Activated naive CD4-positive, alpha-beta T cell treated with anti-CD3 and anti-CD28 coated beads for 36 hours (primary cell): ENCODE data around the gene TXNDC15. TPM values are rescaled to one million over a fixed set of nuclear protein-coding genes. Genes with fewer than 3 reads are reported as not detected.
"Not testable (repeated sequence)": the region's sequence is repeated elsewhere in the genome, so short reads cannot be mapped to it uniquely, and the experiment has no call there.

Experiments used
- CTCF ChIA-PET: fragments of 350-600 bp; sonication (Branson Sonifier 250); formaldehyde crosslinking; loops from one replicate; lab custom pipeline; 2021; ENCODE audit warnings: antibody characterized with exemption; lab: Charles Lee
- DNase-seq: peaks from one replicate; pipeline ENCODE4 v3.0.0-alpha.2; 2020
- H3K27ac Mint-ChIP-seq: one replicate; pipeline ENCODE4 v1.8.0; 2021; ENCODE audit warnings: mild to moderate bottlenecking, mixed read lengths
- H3K27me3 Mint-ChIP-seq: one replicate; pipeline ENCODE4 v1.8.0; 2021; ENCODE audit warnings: low read depth, mixed read lengths
- H3K36me3 Mint-ChIP-seq: one replicate; pipeline ENCODE4 v1.8.0; 2021; ENCODE audit warnings: low read depth, mixed read lengths
- H3K4me1 Mint-ChIP-seq: one replicate; pipeline ENCODE4 v1.8.0; 2021; ENCODE audit warnings: low read depth, mixed read lengths
- H3K4me3 Mint-ChIP-seq: one replicate; pipeline ENCODE4 v1.8.0; 2021; ENCODE audit warnings: mild to moderate bottlenecking, moderate library complexity, mixed read lengths
- H3K9me3 Mint-ChIP-seq: one replicate; pipeline ENCODE4 v1.8.0; 2021; ENCODE audit warnings: mixed read lengths
- intact Hi-C: fragments of 100-400 bp; cut with micrococcal nuclease; formaldehyde crosslinking; loops from one replicate; pipeline ENCODE4 v1.15.1; 2023
- total RNA-seq, 2 experiments: library from RNA; stranded (reverse); gene quantifications; one replicate each; pipeline ENCODE4 v1.2.3, GENCODE V29; 2021

TXNDC15 gene
- total RNA-seq, result 10 to 100 TPM; 19.8 to 20.9 TPM

DNA sequence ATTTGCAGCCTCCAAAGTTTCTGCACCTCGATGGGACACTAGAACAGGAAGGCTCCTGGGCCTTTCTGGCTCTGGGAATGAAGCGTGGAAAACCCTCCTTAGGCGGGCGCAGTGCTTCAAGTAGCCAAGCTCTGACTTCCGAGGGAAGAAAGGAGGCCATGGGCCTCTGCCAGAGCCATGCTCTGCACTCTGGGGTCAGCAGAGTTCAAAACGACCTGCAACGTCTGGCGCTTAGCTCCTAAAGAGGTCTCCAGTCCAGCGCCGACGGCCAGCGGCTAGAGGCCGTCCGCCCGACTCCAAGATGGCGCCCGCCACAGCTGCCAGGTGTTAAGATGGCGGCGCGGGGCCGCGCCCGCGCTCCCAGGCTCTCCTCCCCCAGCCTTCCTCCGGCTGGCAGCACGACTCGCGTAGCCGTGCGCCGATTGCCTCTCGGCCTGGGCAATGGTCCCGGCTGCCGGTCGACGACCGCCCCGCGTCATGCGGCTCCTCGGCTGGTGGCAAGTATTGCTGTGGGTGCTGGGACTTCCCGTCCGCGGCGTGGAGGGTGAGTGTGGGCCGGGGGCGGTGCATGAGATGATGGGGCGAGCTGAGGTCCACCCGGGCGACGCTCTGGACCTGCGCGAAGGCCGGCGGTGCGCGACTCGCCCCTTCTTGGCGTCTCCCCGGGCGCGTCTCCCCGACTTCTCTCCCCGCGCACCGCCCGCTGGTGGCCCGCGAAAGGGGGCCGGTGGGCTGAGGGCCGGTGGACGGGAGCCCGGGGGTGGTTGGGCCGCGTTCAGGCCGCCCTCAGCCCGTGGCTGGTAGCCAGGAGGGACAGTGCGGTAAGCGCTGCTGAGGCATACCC lies at the start of gene TXNDC15:
Gene TXNDC15 (plus strand): TSS at position 385 of the 844 bp plus-strand sequence. CDS start 57 bp downstream, at position 442.
- Mint-ChIP-seq H3K27ac (peak within 1 kb of the TSS; percentile 92), H3K36me3 (peaks cover 3% of the 10 kb centered on the region), H3K4me3 (peak within 1 kb of the TSS; percentile 89), H3K4me1 (peaks cover 30% of the 10 kb centered on the region), H3K9me3 (no peaks in the 10 kb centered on the region), H3K27me3 (no peaks in the 10 kb centered on the region)
- intact Hi-C loops, result loop anchor here (1.0 to 2.0 kb wide), 5 partner anchors 29 to 647 kb away; partner anchors contain the start of genes C5orf24, CAMLG, DDX46 and PPP2CA
- DNase-seq, result peak; percentile 84
- CTCF ChIA-PET, result interaction anchor here (0.6 to 3.2 kb wide), 4 partner anchors 19 to 124 kb away, joined by 3 to 16 read pairs (median 4); partner anchors contain the start of gene PCBD2

GRCh38 chr5:134824681-134825080 lies 49.5 kb upstream of the TXNDC15 start:
- no peak overlapping the region for H3K27ac Mint-ChIP-seq
- H3K4me3 Mint-ChIP-seq, result no peak overlapping the region
- H3K27me3 Mint-ChIP-seq, result no peaks in the 10 kb centered on the region
- H3K4me1 Mint-ChIP-seq, result no peaks in the 10 kb centered on the region
- intact Hi-C loops, result no loop called here
- peaks cover 13% of the 10 kb centered on the region for H3K36me3 Mint-ChIP-seq
- CTCF ChIA-PET, result interaction anchor here (0.6 to 1.2 kb wide), 2 partner anchors 22 to 68 kb away, joined by 3 to 4 read pairs; no protein-coding TSS in a partner anchor
- H3K9me3 Mint-ChIP-seq, result no peaks in the 10 kb centered on the region
- no peak for DNase-seq

DNA sequence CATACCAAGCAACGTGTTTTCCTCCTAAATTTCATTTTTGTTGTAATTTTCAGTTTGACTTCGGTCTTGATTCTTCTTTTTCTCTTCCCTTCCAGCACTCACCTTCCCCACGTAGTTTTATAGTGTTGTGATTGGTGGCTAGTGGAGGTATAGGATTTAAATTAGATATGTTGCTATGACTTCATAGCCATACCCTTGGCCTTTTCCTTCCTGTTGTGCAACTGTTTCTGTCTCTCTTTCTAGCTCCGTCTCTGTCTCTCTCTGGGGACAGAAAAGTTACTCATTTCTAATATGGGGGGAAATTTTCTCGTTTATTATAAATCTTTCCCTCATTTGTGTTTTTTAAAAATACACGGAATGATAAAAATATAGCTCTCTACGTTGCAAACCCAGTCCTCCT lies 49.0 kb upstream of the TXNDC15 start:
- no peak for DNase-seq
- Mint-ChIP-seq H3K36me3 (peaks cover 12% of the 10 kb centered on the region), H3K4me3 (no peak overlapping the region), H3K4me1 (no peaks in the 10 kb centered on the region), H3K9me3 (no peaks in the 10 kb centered on the region), H3K27ac (no peak overlapping the region), H3K27me3 (no peaks in the 10 kb centered on the region)
- CTCF ChIA-PET, result no interaction called here
- intact Hi-C loops, result no loop called here

DNA sequence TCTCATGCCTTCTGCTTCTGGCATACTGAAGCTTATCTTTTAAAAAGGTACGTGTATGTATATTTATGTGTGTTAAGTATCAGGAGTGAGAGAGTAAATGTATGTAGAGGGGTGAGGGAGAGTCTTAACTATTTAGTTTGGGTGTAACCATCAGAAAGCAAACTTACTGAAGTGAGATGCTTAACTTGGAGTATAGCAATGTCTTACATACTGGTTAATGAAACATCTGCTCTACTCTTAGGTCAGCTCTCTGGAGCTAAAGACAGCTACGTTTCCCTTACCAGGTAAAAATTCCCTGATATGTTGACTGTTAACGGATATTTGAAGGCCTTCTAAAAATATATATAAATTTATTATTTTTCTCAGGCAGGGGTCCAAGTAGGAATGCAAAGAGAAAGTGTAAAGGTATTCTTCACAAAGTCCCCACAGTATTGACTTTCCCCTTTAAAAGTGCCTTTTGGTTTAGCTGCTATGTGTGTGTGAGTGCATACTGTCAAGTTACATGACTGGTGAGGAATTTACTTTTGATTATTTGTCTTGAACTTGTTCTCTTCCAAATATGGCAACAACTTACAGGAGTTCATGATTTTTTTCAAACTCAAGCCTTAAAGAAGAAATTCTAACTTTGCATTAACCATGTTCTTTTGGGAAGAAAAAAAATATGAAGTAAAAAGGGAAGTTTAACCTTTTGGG lies 40.7 kb upstream of the TXNDC15 start:
- Mint-ChIP-seq H3K4me1 (no peaks in the 10 kb centered on the region), H3K36me3 (peaks cover 6% of the 10 kb centered on the region), H3K4me3 (no peak overlapping the region), H3K9me3 (no peaks in the 10 kb centered on the region), H3K27ac (no peak overlapping the region), H3K27me3 (no peaks in the 10 kb centered on the region)
- no peak for DNase-seq
- CTCF ChIA-PET, result interaction anchor here (1.3 kb wide), 1 partner anchor 17 kb away, joined by 3 read pairs; no protein-coding TSS in a partner anchor
- intact Hi-C loops, result no loop called here

DNA sequence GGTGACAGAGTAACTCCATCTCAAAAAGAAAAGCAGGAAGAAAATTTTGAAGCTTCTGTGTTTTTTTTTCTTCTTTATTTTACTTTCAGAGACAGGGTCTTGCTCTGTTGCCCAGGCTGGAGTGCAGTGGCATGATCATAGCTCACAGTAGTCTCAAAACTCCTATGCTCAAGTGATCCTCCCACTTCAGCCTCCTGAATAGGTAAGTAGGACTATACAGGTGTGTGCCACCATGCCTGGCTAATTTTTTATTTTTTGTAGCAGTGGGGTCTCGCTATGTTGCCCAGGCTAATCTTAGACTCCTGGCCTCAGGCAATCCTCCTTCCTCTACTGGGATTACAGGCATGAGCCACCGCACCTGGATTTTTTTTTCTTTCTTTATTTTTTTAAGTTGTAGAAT lies 38.5 kb upstream of the TXNDC15 start:
- intact Hi-C loops, result no loop called here
- H3K27ac Mint-ChIP-seq, result no peak overlapping the region
- H3K36me3 Mint-ChIP-seq, result peaks cover 15% of the 10 kb centered on the region
- H3K27me3 Mint-ChIP-seq, result no peaks in the 10 kb centered on the region
- H3K4me3 Mint-ChIP-seq, result no peak overlapping the region
- CTCF ChIA-PET, result no interaction called here
- no peaks in the 10 kb centered on the region for H3K9me3 Mint-ChIP-seq
- DNase-seq, result no peak
- no peaks in the 10 kb centered on the region for H3K4me1 Mint-ChIP-seq

- Mint-ChIP-seq H3K4me1 (no peaks in the 10 kb centered on the region), H3K4me3 (no peak overlapping the region), H3K36me3 (peaks cover 14% of the 10 kb centered on the region), H3K27ac (no peak overlapping the region), H3K27me3 (no peaks in the 10 kb centered on the region), H3K9me3 (no peaks in the 10 kb centered on the region)
- CTCF ChIA-PET, result interaction anchor here (0.6 to 0.9 kb wide), 3 partner anchors 9 to 245 kb away, joined by 3 to 10 read pairs (median 7); no protein-coding TSS in a partner anchor
- intact Hi-C loops, result no loop called here
- DNase-seq, result no peak
Observed at GRCh38 chr5:134837530-134838181, 36.5 kb upstream of the TXNDC15 start.

- H3K4me3 Mint-ChIP-seq, H3K9me3 Mint-ChIP-seq, DNase-seq, intact Hi-C loops, H3K27me3 Mint-ChIP-seq, H3K27ac Mint-ChIP-seq, H3K4me1 Mint-ChIP-seq: not testable (repeated sequence)
- H3K36me3 Mint-ChIP-seq, result peaks cover 14% of the 10 kb centered on the region
- CTCF ChIA-PET, result interaction anchor here (0.9 kb wide), 1 partner anchor 9 kb away, joined by 7 read pairs; no protein-coding TSS in a partner anchor
Observed at GRCh38 chr5:134838361-134838760, 35.8 kb upstream of the TXNDC15 start.

DNA sequence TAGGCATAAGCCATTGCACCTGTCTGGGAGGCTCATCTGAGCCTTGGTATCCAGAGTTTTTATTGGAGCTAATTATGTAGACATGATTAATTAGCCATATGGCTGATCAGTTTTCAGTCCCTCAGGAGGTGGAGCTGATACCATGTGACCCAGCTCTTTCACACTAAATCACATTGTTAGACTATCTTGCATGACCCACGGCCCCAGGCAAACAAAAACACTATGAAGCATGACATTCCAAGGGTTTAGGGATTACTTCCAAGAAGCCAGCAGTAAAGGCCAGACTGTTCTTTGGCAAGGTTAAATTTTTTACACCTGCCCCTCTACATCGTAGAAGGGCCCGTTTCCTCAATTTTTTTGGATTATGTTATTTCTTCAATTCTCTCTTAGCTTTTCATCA lies 33.4 kb upstream of the TXNDC15 start:
- no peak overlapping the region for H3K27ac Mint-ChIP-seq
- no peaks in the 10 kb centered on the region for H3K9me3 Mint-ChIP-seq
- DNase-seq, result no peak
- H3K27me3 Mint-ChIP-seq, result no peaks in the 10 kb centered on the region
- intact Hi-C loops, result loop anchor here (10.0 kb wide), 1 partner anchor 466 kb away; the partner anchor contains the start of gene UBE2B
- H3K4me1 Mint-ChIP-seq, result peaks cover 9% of the 10 kb centered on the region
- CTCF ChIA-PET, result interaction anchor here (0.6 to 1.9 kb wide), 3 partner anchors 64 to 174 kb away, joined by 3 to 7 read pairs (median 4); partner anchors contain the start of gene PCBD2
- no peak overlapping the region for H3K4me3 Mint-ChIP-seq
- peaks cover 20% of the 10 kb centered on the region for H3K36me3 Mint-ChIP-seq

- Mint-ChIP-seq H3K4me3 (no peak overlapping the region), H3K4me1 (peaks cover 26% of the 10 kb centered on the region), H3K9me3 (no peaks in the 10 kb centered on the region), H3K27ac (peak overlapping the region; percentile 25), H3K27me3 (no peaks in the 10 kb centered on the region), H3K36me3 (peaks cover 25% of the 10 kb centered on the region)
- CTCF ChIA-PET, result interaction anchor here (2.2 kb wide), 1 partner anchor 61 kb away, joined by 13 read pairs; the partner anchor contains the start of gene PCBD2
- no peak for DNase-seq
- intact Hi-C loops, result loop anchor here (10.0 kb wide), 1 partner anchor 469 kb away; the partner anchor contains the start of gene UBE2B
Observed at GRCh38 chr5:134844252-134844651, 29.9 kb upstream of the TXNDC15 start.

DNA sequence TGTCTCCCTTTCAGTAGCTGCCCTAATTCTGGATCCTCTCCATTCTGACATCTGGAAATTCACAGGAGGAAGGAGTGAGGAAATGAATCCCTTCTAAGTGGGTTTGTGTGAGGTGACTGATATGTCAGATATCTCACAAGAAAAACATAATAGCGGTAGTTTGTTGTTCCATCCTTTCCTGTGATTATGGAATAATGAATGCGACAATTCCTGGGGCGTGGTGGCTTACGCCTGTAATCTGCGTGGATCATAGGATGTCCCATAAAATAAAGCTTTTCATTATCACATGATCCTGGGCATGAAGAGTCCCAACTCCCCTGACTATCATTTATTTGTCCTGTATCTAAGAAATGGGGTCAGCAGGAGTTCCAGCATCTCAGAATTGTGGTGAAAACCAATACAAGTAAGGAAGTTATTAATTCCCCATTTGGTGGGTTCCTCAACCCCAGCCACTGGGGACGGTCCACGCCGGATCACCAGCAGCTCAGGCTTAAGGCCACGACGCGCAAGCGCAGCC lies 28.8 kb upstream of the TXNDC15 start:
- Mint-ChIP-seq H3K27ac (peak overlapping the region; percentile 97), H3K4me3 (peak overlapping the region; percentile 88), H3K9me3 (no peaks in the 10 kb centered on the region), H3K4me1 (peaks cover 30% of the 10 kb centered on the region), H3K36me3 (peaks cover 21% of the 10 kb centered on the region), H3K27me3 (no peaks in the 10 kb centered on the region)
- intact Hi-C loops, result loop anchor here (1.0 to 10.0 kb wide), 8 partner anchors 29 to 619 kb away; partner anchors contain the start of genes CAMLG, DDX46, PCBD2 and PPP2CA
- DNase-seq, result no peak
- CTCF ChIA-PET, result interaction anchor here (0.6 to 2.2 kb wide), 4 partner anchors 13 to 110 kb away, joined by 3 to 13 read pairs (median 3); partner anchors contain the start of gene PCBD2
